H9 (cell line): Measurements from ENCODE around the gene OAF. TPM values are rescaled to one million over a fixed set of nuclear protein-coding genes. Genes with fewer than 3 reads are reported as not detected.

Experiments used
- DNase-seq: peaks from one replicate; pipeline ENCODE4 v3.0.0-alpha.2; 2017
- H2AFZ ChIP-seq: one replicate; pipeline ENCODE4 v1.6.1; 2013; ENCODE audit warnings: mild to moderate bottlenecking, low read length, control low read depth, moderate library complexity
- H2AK5ac ChIP-seq: 2 replicates; pipeline ENCODE4 v1.6.1; 2013; ENCODE audit warnings: low read length, control low read depth, mixed read lengths; ENCODE audit not compliant: insufficient read length
- H2BK120ac ChIP-seq: one replicate; pipeline ENCODE4 v1.6.1; 2013; ENCODE audit warnings: low read depth, mild to moderate bottlenecking, low read length, control low read depth, inconsistent platforms; ENCODE audit not compliant: poor library complexity, severe bottlenecking
- H2BK12ac ChIP-seq: 2 replicates; pipeline ENCODE4 v1.6.1; 2013; ENCODE audit warnings: low read length, control low read depth, mixed read lengths, low read depth; ENCODE audit not compliant: insufficient read length
- H2BK15ac ChIP-seq: 2 replicates; pipeline ENCODE4 v1.6.1; 2013; ENCODE audit warnings: low read depth, low read length, control low read depth
- H2BK20ac ChIP-seq: one replicate; pipeline ENCODE4 v1.6.1; 2013; ENCODE audit warnings: low read depth, mild to moderate bottlenecking, low read length, control low read depth, inconsistent platforms; ENCODE audit not compliant: poor library complexity, severe bottlenecking
- H2BK5ac ChIP-seq: 2 replicates; pipeline ENCODE4 v1.6.1; 2013; ENCODE audit warnings: low read length, control low read depth, mixed read lengths; ENCODE audit not compliant: insufficient read length
- H3K14ac ChIP-seq: 2 replicates; pipeline ENCODE4 v1.6.1; 2013; ENCODE audit warnings: low read length, control low read depth; ENCODE audit not compliant: insufficient read depth
- H3K18ac ChIP-seq: 2 replicates; pipeline ENCODE4 v1.6.1; 2013; ENCODE audit warnings: low read depth, mild to moderate bottlenecking, mixed read lengths, low read length, control low read depth; ENCODE audit not compliant: insufficient read length
- H3K23ac ChIP-seq: 2 replicates; pipeline ENCODE4 v1.6.1; 2013; ENCODE audit warnings: low read length, control low read depth, mixed read lengths, low read depth; ENCODE audit not compliant: insufficient read length
- H3K23me2 ChIP-seq: 2 replicates; pipeline ENCODE4 v1.6.1; 2013; ENCODE audit warnings: low read depth, mild to moderate bottlenecking, mixed read lengths, low read length, control low read depth; ENCODE audit not compliant: insufficient read length, poor library complexity, severe bottlenecking
- H3K27ac ChIP-seq: 2 replicates; pipeline ENCODE4 v1.5.1; 2013; ENCODE audit warnings: low read length, control low read depth, mixed read lengths, low read depth; ENCODE audit not compliant: insufficient read length
- H3K27me3 ChIP-seq: 2 replicates; pipeline ENCODE4 v1.6.1; 2013; ENCODE audit warnings: low read length, control low read depth, inconsistent platforms; ENCODE audit not compliant: insufficient read depth
- H3K4ac ChIP-seq: 2 replicates; pipeline ENCODE4 v1.6.1; 2013; ENCODE audit warnings: low read depth, mild to moderate bottlenecking, control low read depth, inconsistent platforms, low read length, moderate library complexity
- H3K4me1 ChIP-seq: 2 replicates; pipeline ENCODE4 v1.6.1; 2013; ENCODE audit warnings: low read length, control low read depth, inconsistent platforms; ENCODE audit not compliant: insufficient read depth
- H3K4me2 ChIP-seq: 2 replicates; pipeline ENCODE4 v1.6.1; 2013; ENCODE audit warnings: low read length, control low read depth, mixed read lengths; ENCODE audit not compliant: insufficient read length, insufficient read depth
- H3K56ac ChIP-seq: 2 replicates; pipeline ENCODE4 v1.6.1; 2013; ENCODE audit warnings: low read depth, mild to moderate bottlenecking, mixed read lengths, low read length, control low read depth; ENCODE audit not compliant: insufficient read length
- H3K79me1 ChIP-seq: 2 replicates; pipeline ENCODE4 v1.6.1; 2013; ENCODE audit warnings: low read depth, mild to moderate bottlenecking, moderate library complexity, low read length, control low read depth, inconsistent platforms; ENCODE audit not compliant: insufficient read depth, poor library complexity, severe bottlenecking
- H3K79me2 ChIP-seq: 2 replicates; pipeline ENCODE4 v1.6.1; 2013; ENCODE audit warnings: low read length, control low read depth, inconsistent platforms; ENCODE audit not compliant: insufficient read depth
- H3K9ac ChIP-seq: 2 replicates; pipeline ENCODE4 v1.6.1; 2013; ENCODE audit warnings: low read length, control low read depth, mixed read lengths; ENCODE audit not compliant: insufficient read length; ENCODE audit errors: extremely low read depth
- H3K9me3 ChIP-seq: one replicate; pipeline ENCODE4 v1.6.1; 2013; ENCODE audit warnings: low read depth, low read length, inconsistent platforms; ENCODE audit not compliant: control insufficient read depth
- H3T11ph ChIP-seq: one replicate; pipeline ENCODE4 v1.6.1; 2013; ENCODE audit warnings: mild to moderate bottlenecking, low read length, control low read depth, inconsistent platforms
- H4K20me1 ChIP-seq: one replicate; pipeline ENCODE4 v1.6.1; 2013; ENCODE audit not compliant: control insufficient read depth, insufficient read length, insufficient read depth
- H4K5ac ChIP-seq: 2 replicates; pipeline ENCODE4 v1.6.1; 2013; ENCODE audit warnings: low read depth, mild to moderate bottlenecking, mixed read lengths, low read length, control low read depth; ENCODE audit not compliant: insufficient read length
- H4K8ac ChIP-seq: replicated peaks from 2 replicates; pipeline ENCODE4 v1.6.1; 2013; ENCODE audit warnings: low read length, control low read depth, mixed read lengths, low read depth; ENCODE audit not compliant: insufficient read length
- H4K91ac ChIP-seq: 2 replicates; pipeline ENCODE4 v1.6.1; 2013; ENCODE audit warnings: low read depth, mild to moderate bottlenecking, moderate library complexity, mixed read lengths, low read length, control low read depth; ENCODE audit not compliant: insufficient read length
- H3K27ac Mint-ChIP-seq, 3 experiments: 2 replicates in 2 of 3; 3 replicates in 1 of 3; pipeline ENCODE4 v1.8.0; 2020 to 2021; ENCODE audit warnings: mixed read lengths in 3 of 3, mild to moderate bottlenecking in 1 of 3, moderate library complexity in 1 of 3
- H3K27me3 Mint-ChIP-seq: 2 replicates; pipeline ENCODE4 v1.8.0; 2021; ENCODE audit warnings: low read depth, mild to moderate bottlenecking, moderate library complexity, mixed read lengths
- H3K36me3 Mint-ChIP-seq, 3 experiments: 2 replicates in 2 of 3; 3 replicates in 1 of 3; pipeline ENCODE4 v1.8.0; 2020 to 2021; ENCODE audit warnings: low read depth in 3 of 3, mixed read lengths in 3 of 3; ENCODE audit not compliant: insufficient read depth in 1 of 3
- H3K4me1 Mint-ChIP-seq, 2 experiments: 2 replicates each; pipeline ENCODE4 v1.8.0; 2020; ENCODE audit warnings: mixed read lengths in 2 of 2
- H3K4me3 Mint-ChIP-seq, 2 experiments: 2 replicates in 1 of 2; 3 replicates in 1 of 2; pipeline ENCODE4 v1.8.0; 2020 to 2021; ENCODE audit warnings: mild to moderate bottlenecking in 2 of 2, mixed read lengths in 2 of 2, moderate library complexity in 1 of 2
- H3K9me3 Mint-ChIP-seq, 2 experiments: 2 replicates in 1 of 2; 3 replicates in 1 of 2; pipeline ENCODE4 v1.8.0; 2020; ENCODE audit warnings: mild to moderate bottlenecking in 2 of 2, mixed read lengths in 2 of 2, moderate library complexity in 1 of 2
- WGBS: extraction: QIAGEN DNeasy Blood & Tissue Kit; methylation state at CpG from one replicate; pipeline ENCODE4 v1.1.7; 2013; ENCODE audit warnings: missing lambda C conversion rate, low lambda C conversion rate, mixed read lengths; ENCODE audit not compliant: insufficient read length; ENCODE audit errors: extremely low coverage; 5-methylcytosine and 5-hydroxymethylcytosine counted together
- total RNA-seq: library from RNA; stranded (reverse); gene quantifications from 2 replicates; pipeline ENCODE4 v1.2.1, GENCODE V29; 2021
- TF ChIP-seq, protein P1 (sequence below): fragments of 200-600 bp; sonication (generic); conservative IDR thresholded peaks from 3 replicates; pipeline ENCODE4 v1.8.0; 2021; ENCODE audit warnings: antibody characterized with exemption, mild to moderate bottlenecking

Gene OAF
- total RNA-seq, 1 experiment from 2014 or later: 1.1 TPM

DNA sequence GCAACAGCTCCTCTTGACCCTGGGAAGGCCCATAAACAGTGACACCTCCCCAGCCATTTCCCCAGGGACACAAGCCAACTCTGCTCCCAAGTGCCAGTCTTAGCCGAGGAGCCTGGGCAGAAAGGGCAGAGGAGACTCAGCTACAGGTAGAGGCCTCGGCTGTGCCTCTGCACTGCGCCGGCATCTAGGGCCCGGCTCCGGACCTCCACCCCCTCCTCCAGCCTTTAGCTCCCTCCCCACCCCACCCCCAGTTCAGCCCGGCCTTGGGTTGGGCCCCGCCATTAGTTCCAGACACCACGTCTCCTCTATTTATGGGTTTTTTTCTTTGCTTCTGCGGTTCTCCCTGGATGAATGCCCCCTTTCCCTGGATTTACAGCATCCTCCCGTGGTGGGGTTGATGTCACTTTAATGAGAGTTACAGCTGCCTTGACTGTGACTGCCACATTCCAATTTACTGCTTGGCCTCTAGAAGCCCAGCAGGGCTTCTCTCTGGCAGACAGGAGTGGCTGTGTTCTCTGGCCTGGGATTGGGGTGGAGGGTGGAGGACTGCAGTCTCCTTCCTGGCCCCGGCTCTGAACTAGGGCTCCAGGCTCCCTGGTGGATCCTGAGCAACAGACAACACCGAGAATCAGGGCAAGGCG is 13.5 kb upstream of the OAF start:
- no peak overlapping the region for H3K14ac ChIP-seq
- no peak overlapping the region for H3K27ac ChIP-seq
- no peak overlapping the region for H2BK5ac ChIP-seq
- H2AFZ ChIP-seq: no peak overlapping the region
- H2BK12ac ChIP-seq: no peak overlapping the region
- H3K4ac ChIP-seq: no peak overlapping the region
- H2AK5ac ChIP-seq: no peak overlapping the region
- no peaks in the 10 kb centered on the region for H3K9me3 ChIP-seq
- Mint-ChIP-seq H3K4me1 (peaks cover 39 to 58% of the 10 kb centered on the region in 2 experiments), H3K9me3 (peaks cover 0 to 3% of the 10 kb centered on the region in 2 experiments; a peak in 1 of 5 replicates), H3K36me3 (no peaks in the 10 kb centered on the region), H3K4me3 (peak overlapping the region in 1 of 2 experiments; percentile 34; a peak in 2 of 5 replicates), H3K27me3 (peaks cover 96% of the 10 kb centered on the region), H3K27ac (no peak overlapping the region)
- no peak overlapping the region for H4K91ac ChIP-seq
- H3K18ac ChIP-seq: no peak overlapping the region
- peak; percentile 56 for DNase-seq
- H3K9ac ChIP-seq: no peak overlapping the region
- H4K8ac ChIP-seq: no peak overlapping the region
- H3K4me1 ChIP-seq: no peaks in the 10 kb centered on the region
- no CpG with 5 or more reads among the region's 14 CpGs for WGBS
- no peaks in the 10 kb centered on the region for H4K20me1 ChIP-seq
- H3K4me2 ChIP-seq: no peak overlapping the region
- H3K79me2 ChIP-seq: no peaks in the 10 kb centered on the region
- peaks cover 24% of the 10 kb centered on the region; the same call in 1 of the 2 replicates for H3K27me3 ChIP-seq
- H4K5ac ChIP-seq: no peak overlapping the region
- H2BK20ac ChIP-seq: no peak overlapping the region
- no peaks in the 10 kb centered on the region for H3K79me1 ChIP-seq
- H3K23ac ChIP-seq: no peak overlapping the region
- H3K56ac ChIP-seq: no peak overlapping the region
- H2BK120ac ChIP-seq: no peak overlapping the region
- no peak overlapping the region for H2BK15ac ChIP-seq
- TF ChIP-seq, protein P1, sequence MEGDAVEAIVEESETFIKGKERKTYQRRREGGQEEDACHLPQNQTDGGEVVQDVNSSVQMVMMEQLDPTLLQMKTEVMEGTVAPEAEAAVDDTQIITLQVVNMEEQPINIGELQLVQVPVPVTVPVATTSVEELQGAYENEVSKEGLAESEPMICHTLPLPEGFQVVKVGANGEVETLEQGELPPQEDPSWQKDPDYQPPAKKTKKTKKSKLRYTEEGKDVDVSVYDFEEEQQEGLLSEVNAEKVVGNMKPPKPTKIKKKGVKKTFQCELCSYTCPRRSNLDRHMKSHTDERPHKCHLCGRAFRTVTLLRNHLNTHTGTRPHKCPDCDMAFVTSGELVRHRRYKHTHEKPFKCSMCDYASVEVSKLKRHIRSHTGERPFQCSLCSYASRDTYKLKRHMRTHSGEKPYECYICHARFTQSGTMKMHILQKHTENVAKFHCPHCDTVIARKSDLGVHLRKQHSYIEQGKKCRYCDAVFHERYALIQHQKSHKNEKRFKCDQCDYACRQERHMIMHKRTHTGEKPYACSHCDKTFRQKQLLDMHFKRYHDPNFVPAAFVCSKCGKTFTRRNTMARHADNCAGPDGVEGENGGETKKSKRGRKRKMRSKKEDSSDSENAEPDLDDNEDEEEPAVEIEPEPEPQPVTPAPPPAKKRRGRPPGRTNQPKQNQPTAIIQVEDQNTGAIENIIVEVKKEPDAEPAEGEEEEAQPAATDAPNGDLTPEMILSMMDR: no peak
- no peaks in the 10 kb centered on the region for H3K23me2 ChIP-seq
- H3T11ph ChIP-seq: no peak overlapping the region
